ENCODE results near the gene PLXDC1.

- no peak for TF ChIP-seq ZNF837 (tag by site-specific recombination; IDR thresholded peaks at IDR 0.05)
- TF ChIP-seq ZSCAN5A (tag by site-specific recombination; IDR thresholded peaks at IDR 0.05), result no peak
- no peak for TF ChIP-seq ZFP37 (tag by site-specific recombination; IDR thresholded peaks at IDR 0.05)
- TF ChIP-seq CTCF (tag by site-specific recombination; IDR thresholded peaks at IDR 0.05), result no peak
- no peak for TF ChIP-seq ZNF239 (tag by site-specific recombination; IDR thresholded peaks at IDR 0.05)
- TF ChIP-seq ZNF596 (tag by site-specific recombination; IDR thresholded peaks at IDR 0.05), result no peak
- TF ChIP-seq ZNF223 (tag by site-specific recombination; IDR thresholded peaks at IDR 0.05), result no peak
Observed at GRCh38 chr17:39131616-39132015, 19.8 kb downstream of the PLXDC1 start.
